ENCODE results near the gene NRXN3. TPM values are rescaled to one million over a fixed set of nuclear protein-coding genes. Genes with fewer than 3 reads are reported as not detected.

Gene NRXN3
- total RNA-seq, 1 experiment from 2014 or later, result not detected

- Histone ChIP-seq H3K4me3 (ENCODE audit: low read depth in 2 of 2, low read length in 2 of 2) (no peak overlapping the region), H3K27ac (ENCODE audit: low read length) (no peak overlapping the region), H3K36me3 (ENCODE audit: control insufficient read depth, insufficient read depth, low read length) (no peaks in the 10 kb centered on the region), H3K27me3 (ENCODE audit: control insufficient read depth, insufficient read depth, low read length) (no peaks in the 10 kb centered on the region), H3K4me1 (ENCODE audit: control insufficient read depth, insufficient read depth, low read length) (no peaks in the 10 kb centered on the region), H3K9me3 (ENCODE audit: control insufficient read depth, insufficient read depth, low read depth, low read length) (no peaks in the 10 kb centered on the region)
- ChIA-PET POLR2A (no interaction called here), CTCF (no interaction called here)
- TF ChIP-seq TCF7L2 (IDR thresholded peaks at IDR 0.05; ENCODE audit: low read depth, low read length), result no peak
- TF ChIP-seq CTCF (IDR thresholded peaks at IDR 0.05), result no peak
- TF ChIP-seq SIN3A (IDR thresholded peaks at IDR 0.05; ENCODE audit: borderline replicate concordance, insufficient read depth, low read depth, low read length), result no peak
- TF ChIP-seq POLR2AphosphoS5 (IDR thresholded peaks at IDR 0.05; ENCODE audit: low read depth, low read length), result no peak
- no peak for TF ChIP-seq REST (IDR thresholded peaks at IDR 0.05; ENCODE audit: insufficient read depth in 1 of 2, low read depth in 2 of 2, low read length in 1 of 2)
- DNase-seq (ENCODE audit: low read depth, low spot score) (no peak), ATAC-seq (no peak)
- in situ Hi-C loops (cut with HindIII; ENCODE audit: low pct_unique_long_range_greater_than_20kb, low sequenced_read_pairs), result no loop called here
- no TSS peak for BruUV-seq (replicated peaks)
- intact Hi-C loops (cut with micrococcal nuclease; ENCODE audit: unreplicated experiment), result no loop called here
Observed at GRCh38 chr14:79077096-79077495, 906.9 kb downstream of the NRXN3 start.

DNA sequence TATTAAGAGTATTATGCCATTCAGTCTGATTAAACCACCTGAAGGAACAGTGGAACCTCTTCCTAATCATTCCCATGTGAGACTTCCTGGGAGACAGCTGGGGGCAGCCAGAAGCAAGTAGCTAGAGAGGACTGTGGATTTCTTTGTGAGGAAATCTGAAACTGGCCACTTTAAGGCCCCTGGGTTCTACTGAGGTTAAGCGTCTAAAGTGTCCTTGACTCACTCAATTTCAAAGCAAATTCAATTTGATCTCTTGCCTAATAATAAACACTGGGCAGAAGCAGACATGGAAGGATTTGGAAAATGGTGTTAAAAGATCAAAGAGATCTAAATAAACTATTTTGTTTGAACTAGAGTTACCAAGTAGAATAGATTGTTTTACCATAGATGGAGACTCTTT lies 909.9 kb downstream of the NRXN3 start:
- in situ Hi-C loops (cut with HindIII; ENCODE audit: low pct_unique_long_range_greater_than_20kb, low sequenced_read_pairs) (no loop called here), intact Hi-C loops (cut with micrococcal nuclease; ENCODE audit: unreplicated experiment) (no loop called here)
- ChIA-PET CTCF (no interaction called here), POLR2A (no interaction called here)
- Histone ChIP-seq H3K9me3 (ENCODE audit: control insufficient read depth, insufficient read depth, low read depth, low read length) (no peaks in the 10 kb centered on the region), H3K4me3 (ENCODE audit: low read depth in 2 of 2, low read length in 2 of 2) (no peak overlapping the region), H3K4me1 (ENCODE audit: control insufficient read depth, insufficient read depth, low read length) (no peaks in the 10 kb centered on the region), H3K27me3 (ENCODE audit: control insufficient read depth, insufficient read depth, low read length) (no peaks in the 10 kb centered on the region), H3K27ac (ENCODE audit: low read length) (no peak overlapping the region), H3K36me3 (ENCODE audit: control insufficient read depth, insufficient read depth, low read length) (no peaks in the 10 kb centered on the region)
- no peak for ATAC-seq
- no TSS peak for BruUV-seq (replicated peaks)
- no peak for TF ChIP-seq SIN3A (IDR thresholded peaks at IDR 0.05; ENCODE audit: borderline replicate concordance, insufficient read depth, low read depth, low read length)
- no peak for TF ChIP-seq REST (IDR thresholded peaks at IDR 0.05; ENCODE audit: insufficient read depth in 1 of 2, low read depth in 2 of 2, low read length in 1 of 2)
- no peak for TF ChIP-seq POLR2AphosphoS5 (IDR thresholded peaks at IDR 0.05; ENCODE audit: low read depth, low read length)
- no peak for TF ChIP-seq TCF7L2 (IDR thresholded peaks at IDR 0.05; ENCODE audit: low read depth, low read length)
- TF ChIP-seq CTCF (IDR thresholded peaks at IDR 0.05), result no peak
- no peak for DNase-seq (ENCODE audit: low read depth, low spot score)

Data from Panc1 (cell line).